H1 (cell line): ENCODE data around the gene ZNF423. TPM values are rescaled to one million over a fixed set of nuclear protein-coding genes. Genes with fewer than 3 reads are reported as not detected.

Experiments used
- CTCF ChIA-PET: fragments of 300-600 bp; sonication (Branson Sonifier 250); formaldehyde crosslinking; loops from one replicate; lab custom pipeline; 2021; ENCODE audit not compliant: partially characterized antibody; lab: Charles Lee
- POLR2A ChIA-PET: fragments of 300-600 bp; sonication (Branson Sonifier 250); formaldehyde crosslinking; loops from one replicate; lab custom pipeline; 2021; ENCODE audit warnings: inconsistent platforms; ENCODE audit not compliant: partially characterized antibody; lab: Charles Lee
- DNase-seq, 2 experiments: peaks; one replicate each; pipeline versions ENCODE4 v3.0.0 to v3.0.0-alpha.2; 2010 to 2022; ENCODE audit warnings: low spot score in 2 of 2, low read depth in 1 of 2, mixed read lengths in 1 of 2
- FAIRE-seq: peaks from 2 replicates; lab custom pipeline; 2011; peaks lifted over from hg19 to GRCh38; lab: Jason Lieb, UNC
- H2AFZ ChIP-seq: 2 replicates; pipeline ENCODE4 v1.8.1; 2012; ENCODE audit warnings: low read length, inconsistent platforms
- H2AK5ac ChIP-seq: 2 replicates; pipeline ENCODE4 v1.6.1; 2013; ENCODE audit warnings: low read depth, low read length
- H2BK120ac ChIP-seq: replicated peaks from 2 replicates; pipeline ENCODE3; 2013; ENCODE audit warnings: low read depth, low read length, inconsistent platforms
- H2BK12ac ChIP-seq: 2 replicates; pipeline ENCODE4 v1.6.1; 2013; ENCODE audit warnings: low read depth, low read length
- H2BK15ac ChIP-seq: 2 replicates; pipeline ENCODE4 v1.6.1; 2013; ENCODE audit warnings: low read length
- H2BK20ac ChIP-seq: 2 replicates; pipeline ENCODE4 v1.6.1; 2013; ENCODE audit warnings: low read length
- H2BK5ac ChIP-seq: 2 replicates; pipeline ENCODE4 v1.6.1; 2013; ENCODE audit warnings: low read depth, low read length
- H3K14ac ChIP-seq: 2 replicates; pipeline ENCODE4 v1.6.1; 2013; ENCODE audit warnings: inconsistent platforms; ENCODE audit not compliant: insufficient read length
- H3K18ac ChIP-seq: 2 replicates; pipeline ENCODE4 v1.6.1; 2013; ENCODE audit warnings: low read length; ENCODE audit errors: extremely low read depth
- H3K23ac ChIP-seq: 2 replicates; pipeline ENCODE4 v1.6.1; 2013; ENCODE audit warnings: inconsistent platforms; ENCODE audit not compliant: insufficient read length
- H3K23me2 ChIP-seq: 2 replicates; pipeline ENCODE4 v1.6.1; 2013; ENCODE audit warnings: low read depth, low read length
- H3K27ac ChIP-seq: 2 replicates; pipeline ENCODE4 v1.6.1; 2011; ENCODE audit warnings: low read depth, low read length, inconsistent platforms
- H3K27me3 ChIP-seq, 4 experiments: replicated peaks in 1 of 4; 1 replicate in 1 of 4; 2 replicates in 3 of 4; pipeline versions ENCODE4 v1.6.1 to v1.8.1; 2011 to 2013; ENCODE audit warnings: low read length in 3 of 4, mild to moderate bottlenecking in 3 of 4, inconsistent platforms in 2 of 4, mixed read lengths in 2 of 4, moderate library complexity in 1 of 4; ENCODE audit not compliant: control insufficient read depth in 3 of 4, insufficient read depth in 3 of 4; ENCODE audit errors: extremely low read depth in 1 of 4
- H3K36me3 ChIP-seq, 4 experiments: 2 replicates each; pipeline versions ENCODE4 v1.6.1 to v1.8.1; 2011 to 2013; ENCODE audit warnings: mild to moderate bottlenecking in 4 of 4, low read length in 3 of 4, moderate library complexity in 2 of 4, control low read depth in 1 of 4, inconsistent platforms in 1 of 4; ENCODE audit not compliant: insufficient read depth in 4 of 4, control insufficient read depth in 2 of 4
- H3K4ac ChIP-seq: replicated peaks from 2 replicates; pipeline ENCODE3; 2013; ENCODE audit warnings: low read length, low read depth, mixed read lengths, inconsistent platforms; ENCODE audit not compliant: insufficient read length
- H3K4me1 ChIP-seq, 4 experiments: replicated peaks in 1 of 4; 1 replicate in 1 of 4; 2 replicates in 3 of 4; pipeline versions ENCODE4 v1.6.1 to v1.8.1; 2011 to 2013; ENCODE audit warnings: low read length in 3 of 4, inconsistent platforms in 2 of 4, mixed read lengths in 1 of 4; ENCODE audit not compliant: insufficient read depth in 4 of 4, control insufficient read depth in 3 of 4
- H3K4me2 ChIP-seq, 2 experiments: 2 replicates each; pipeline versions ENCODE4 v1.6.1 to v1.8.1; 2011 to 2013; ENCODE audit warnings: low read depth in 2 of 2, low read length in 2 of 2, control low read depth in 1 of 2, inconsistent platforms in 1 of 2, mild to moderate bottlenecking in 1 of 2; ENCODE audit not compliant: insufficient read depth in 1 of 2
- H3K4me3 ChIP-seq, 4 experiments: fragments of 200-600, 300-600 bp in 1 of 4; sonication (generic), shearing (Covaris generic), sonication (Bioruptor Twin) in 1 of 4; 2 replicates each; pipeline versions ENCODE4 v1.5.1 to v1.8.1; 2011 to 2016; ENCODE audit warnings: low read length in 4 of 4, low read depth in 3 of 4, control low read depth in 2 of 4, inconsistent platforms in 2 of 4, mild to moderate bottlenecking in 2 of 4, mixed read lengths in 1 of 4, moderate library complexity in 1 of 4; ENCODE audit not compliant: insufficient read depth in 2 of 4; ENCODE audit errors: extremely low read depth in 1 of 4
- H3K56ac ChIP-seq: replicated peaks from 2 replicates; pipeline ENCODE3; 2013; ENCODE audit warnings: low read depth, mild to moderate bottlenecking, mixed read lengths, low read length, inconsistent platforms; ENCODE audit not compliant: insufficient read length
- H3K79me1 ChIP-seq: 2 replicates; pipeline ENCODE4 v1.6.1; 2013; ENCODE audit warnings: low read depth, low read length, control low read depth
- H3K79me2 ChIP-seq, 2 experiments: 2 replicates each; pipeline versions ENCODE4 v1.6.1 to v1.8.1; 2012 to 2013; ENCODE audit warnings: low read length in 2 of 2, mild to moderate bottlenecking in 2 of 2, inconsistent platforms in 1 of 2; ENCODE audit not compliant: insufficient read depth in 2 of 2, control insufficient read depth in 1 of 2
- H3K9ac ChIP-seq, 4 experiments: replicated peaks in 1 of 4; 1 replicate in 1 of 4; 2 replicates in 3 of 4; pipeline versions ENCODE4 v1.6.1 to v1.8.1; 2011 to 2013; ENCODE audit warnings: low read depth in 3 of 4, low read length in 3 of 4, control low read depth in 2 of 4, mild to moderate bottlenecking in 2 of 4, moderate library complexity in 2 of 4, inconsistent platforms in 1 of 4; ENCODE audit errors: extremely low read depth in 1 of 4
- H3K9me3 ChIP-seq, 2 experiments: 2 replicates each; pipeline versions ENCODE4 v1.6.1 to v1.8.1; 2012 to 2013; ENCODE audit warnings: mild to moderate bottlenecking in 2 of 2, moderate library complexity in 2 of 2, control low read depth in 1 of 2, inconsistent platforms in 1 of 2, low read depth in 1 of 2, low read length in 1 of 2, mixed read lengths in 1 of 2; ENCODE audit not compliant: insufficient read depth in 2 of 2
- H4K20me1 ChIP-seq, 2 experiments: replicated peaks in 1 of 2; 2 replicates each; pipeline versions ENCODE3 to v1.8.1; 2011 to 2013; ENCODE audit warnings: inconsistent platforms in 2 of 2, low read length in 2 of 2, mild to moderate bottlenecking in 1 of 2; ENCODE audit not compliant: insufficient read depth in 2 of 2, control insufficient read depth in 1 of 2
- H4K5ac ChIP-seq: 2 replicates; pipeline ENCODE4 v1.6.1; 2013; ENCODE audit warnings: low read length, low read depth, mixed read lengths, inconsistent platforms; ENCODE audit not compliant: insufficient read length
- H4K8ac ChIP-seq: 2 replicates; pipeline ENCODE4 v1.8.0; 2013; ENCODE audit warnings: mild to moderate bottlenecking, moderate library complexity, low read length, inconsistent platforms; ENCODE audit not compliant: insufficient read depth; ENCODE audit errors: extremely low read depth
- H4K91ac ChIP-seq: replicated peaks from 2 replicates; pipeline ENCODE3; 2013; ENCODE audit warnings: low read length, mixed read lengths, inconsistent platforms; ENCODE audit not compliant: insufficient read length
- CBX5 ChIP-seq: fragments of 300-800, 300-1000 bp; sonication (generic); IDR thresholded peaks from 2 replicates; pipeline ENCODE4 v1.7.1; 2016; ENCODE audit warnings: antibody characterized with exemption, low read length, low read depth
- CHD2 ChIP-seq: IDR thresholded peaks from 2 replicates; pipeline ENCODE4 v1.6.1; 2012; ENCODE audit warnings: low read length, improper control_type of control experiment
- EZH2 ChIP-seq: fragments of 200-600 bp; sonication (generic); IDR thresholded peaks from 2 replicates; pipeline ENCODE4 v1.7.1; 2012; ENCODE audit warnings: low read depth, mild to moderate bottlenecking, moderate library complexity, low read length, inconsistent platforms; ENCODE audit not compliant: severe bottlenecking
- MAX ChIP-seq: IDR thresholded peaks from 2 replicates; pipeline ENCODE4 v1.6.1; 2012; ENCODE audit warnings: inconsistent platforms
- PHF8 ChIP-seq: fragments of 200-600 bp; sonication (generic); conservative IDR thresholded peaks from 2 replicates; pipeline ENCODE4 v1.7.1; 2012; ENCODE audit warnings: low read depth, mild to moderate bottlenecking, inconsistent platforms, low read length, moderate library complexity
- SUZ12 ChIP-seq: fragments of 200-600 bp; sonication (generic); IDR thresholded peaks from 2 replicates; pipeline ENCODE4 v1.6.1; 2012; ENCODE audit warnings: mild to moderate bottlenecking, inconsistent platforms, low read length, moderate library complexity, mixed read lengths
- TAF1 ChIP-seq: IDR thresholded peaks from 2 replicates; pipeline ENCODE4 v1.6.1; 2011; ENCODE audit warnings: mild to moderate bottlenecking, low read depth, low read length
- YY1 ChIP-seq: IDR thresholded peaks from 2 replicates; pipeline ENCODE4 v1.6.1; 2011; ENCODE audit warnings: low read depth, mild to moderate bottlenecking, low read length
- WGBS, 2 experiments: shearing (Covaris generic) in 1 of 2; methylation state at CpG; one replicate each; pipeline versions ENCODE4 v1.1.6 to v1.1.7; 2013 to 2015; ENCODE audit warnings: low lambda C conversion rate in 2 of 2, mixed read lengths in 2 of 2, inconsistent platforms in 1 of 2, low coverage in 1 of 2, missing lambda C conversion rate in 1 of 2; ENCODE audit not compliant: insufficient replicate concordance in 2 of 2, insufficient coverage in 1 of 2, insufficient read length in 1 of 2; ENCODE audit errors: extremely low coverage in 1 of 2, missing lambda C conversion rate in 1 of 2; 5-methylcytosine and 5-hydroxymethylcytosine counted together
- polyA plus RNA-seq, 7 experiments: library from polyadenylated mRNA; depleted of rRNA in 3 of 7; stranded (reverse) in 5 of 7; unstranded in 2 of 7; fragments of >200 nt in 5 of 7; fragments of 200-250 nt in 2 of 7; gene quantifications; 1 replicate in 5 of 7; 2 replicates in 1 of 7; 4 replicates in 1 of 7; pipeline versions ENCODE4 v1.2.1 to v1.2.3, GENCODE V29; 2011 to 2013; ENCODE audit warnings: missing spikeins in 2 of 7, mixed read lengths in 2 of 7
- total RNA-seq: library from RNA; stranded (reverse); fragmentation: NEBNext Ultra II Directional; extraction: Animal tissue kit (Norgen Biotek cat#: 25700); gene quantifications from 2 replicates; pipeline ENCODE4 v1.2.1, GENCODE V29; 2021

The ZNF423 gene
- total and polyA plus RNA-seq, 2 of the 8 experiments (the other 6 are each of a cell fraction or from before 2014, with no cell fraction given): 38.2 to 52.3 TPM

GRCh38 chr16:49726155-49726554 lies 129.8 kb downstream of the ZNF423 start:
- 90% methylated on average over 6 of the region's 6 CpGs; no CpG with 5 or more reads in 1 of the 2 experiments for WGBS, 2 experiments
- Histone ChIP-seq H3K27me3 (no peaks in the 10 kb centered on the region), H2AFZ (no peak overlapping the region), H4K20me1 (no peaks in the 10 kb centered on the region), H3K18ac (no peak overlapping the region), H3K79me2 (peaks cover 0 to 8% of the 10 kb centered on the region in 2 experiments; a peak in 2 of 4 replicates), H4K5ac (no peak overlapping the region), H3K4me3 (no peak overlapping the region), H4K91ac (no peak overlapping the region), H3K36me3 (peaks cover 2 to 12% (median 4%) of the 10 kb centered on the region in 4 experiments; a peak in 5 of 8 replicates), H2BK5ac (no peak overlapping the region), H3K27ac (no peak overlapping the region), H3K9ac (no peak overlapping the region), H3K23me2 (no peaks in the 10 kb centered on the region; the same call in 1 of the 2 replicates), H2BK12ac (no peak overlapping the region), H2BK120ac (no peak overlapping the region), H3K4me2 (no peak overlapping the region), H3K23ac (no peak overlapping the region), H3K14ac (no peak overlapping the region), H3K56ac (no peak overlapping the region), H3K9me3 (peaks cover 6 to 7% of the 10 kb centered on the region in 2 experiments; a peak in 1 of 4 replicates), H3K79me1 (peaks cover 2% of the 10 kb centered on the region), H3K4ac (no peak overlapping the region), H4K8ac (no peak overlapping the region), H3K4me1 (peaks cover 0 to 2% (median 0%) of the 10 kb centered on the region in 4 experiments; a peak in 1 of 7 replicates), H2BK20ac (no peak overlapping the region), H2AK5ac (no peak overlapping the region), H2BK15ac (no peak overlapping the region)
- FAIRE-seq (no peak), DNase-seq (no peak)
- ChIA-PET POLR2A (no interaction called here), CTCF (interaction anchor here (1.1 kb wide), 1 partner anchor 170 kb away, joined by 3 read pairs; no protein-coding TSS in a partner anchor)
- TF ChIP-seq EZH2 (no peak), PHF8 (no peak), SUZ12 (no peak), TAF1 (no peak), CHD2 (no peak), YY1 (no peak), CBX5 (no peak), MAX (no peak)
